GM19043 (cell line): ENCODE measurements around the gene CLASP2.
"Not testable (repeated sequence)": the region's sequence is repeated elsewhere in the genome, so short reads cannot be mapped to it uniquely, and the experiment has no call there.

Experiments used
- ATAC-seq: cut with Tn5 transposase; IDR thresholded peaks from one replicate; pipeline ENCODE4 v1.9.1; 2021; ENCODE audit warnings: low read depth; ENCODE audit not compliant: unreplicated experiment

Gene CLASP2

DNA sequence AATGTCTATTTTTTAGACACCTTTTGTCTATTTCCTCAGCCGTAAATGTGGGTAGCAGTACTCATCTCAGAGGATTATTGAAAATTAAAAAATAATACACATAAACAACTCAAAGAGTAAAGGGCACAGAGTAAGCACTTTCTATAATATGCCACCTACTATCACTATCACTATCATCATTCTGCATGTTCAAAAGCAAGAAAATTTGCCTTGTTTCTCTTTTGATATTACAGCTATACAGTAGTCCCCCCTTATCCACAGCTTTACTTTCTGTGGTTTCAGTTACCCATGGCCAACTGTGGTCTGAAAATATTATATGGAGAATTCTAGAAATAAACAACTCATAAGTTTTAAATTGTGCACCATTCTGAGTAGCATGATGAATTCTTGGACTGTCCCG is 27.7 kb downstream of the CLASP2 start:
- no peak for ATAC-seq

DNA sequence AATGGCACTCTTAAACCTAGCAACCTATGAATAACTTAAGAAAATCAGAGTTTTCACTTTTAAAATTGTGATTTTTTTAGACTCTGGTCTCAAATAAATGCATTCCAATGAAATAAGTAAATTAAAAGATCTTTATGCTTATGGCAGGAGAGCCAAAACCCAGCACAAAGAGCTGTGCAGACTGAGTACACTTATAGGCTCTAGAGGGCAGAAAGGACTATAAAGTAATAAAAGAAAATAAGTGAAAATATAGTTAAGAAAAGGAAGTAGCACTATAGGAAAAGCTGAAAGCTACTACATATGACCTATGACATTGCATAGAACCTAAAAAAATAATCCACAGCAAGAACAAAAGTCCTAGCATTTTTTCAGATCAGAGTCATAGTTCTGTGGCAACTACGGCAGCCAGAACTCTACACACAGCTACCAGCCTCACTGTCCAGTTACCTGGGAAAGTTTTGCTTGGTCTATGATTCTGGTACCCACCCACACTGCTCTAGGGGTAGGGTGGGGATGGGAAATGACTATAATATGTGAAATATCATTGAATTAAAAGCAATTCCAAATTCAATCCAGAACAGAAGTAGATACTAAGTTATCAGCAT is 30.5 kb downstream of the CLASP2 start:
- ATAC-seq = no peak

- ATAC-seq = no peak
Measured at GRCh38 chr3:33682770-33683169, 35.3 kb downstream of the CLASP2 start.

- no peak for ATAC-seq
Measured at GRCh38 chr3:33681667-33682066, 36.4 kb downstream of the CLASP2 start.

- ATAC-seq = no peak
Measured at GRCh38 chr3:33678073-33678472, 40.0 kb downstream of the CLASP2 start.

DNA sequence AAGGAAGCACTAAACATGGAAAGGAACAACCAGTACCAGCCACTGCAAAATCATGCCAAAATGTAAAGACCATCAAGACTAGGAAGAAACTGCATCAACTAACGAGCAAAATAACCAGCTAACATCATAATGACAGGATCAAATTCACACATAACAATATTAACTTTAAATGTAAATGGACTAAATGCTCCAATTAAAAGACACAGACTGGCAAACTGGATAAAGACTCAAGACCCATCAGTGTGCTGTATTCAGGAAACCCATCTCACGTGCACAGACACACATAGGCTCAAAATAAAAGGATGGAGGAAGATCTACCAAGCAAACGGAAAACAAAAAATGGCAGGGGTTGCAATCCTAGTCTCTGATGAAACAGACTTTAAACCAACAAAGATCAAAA is 44.6 kb downstream of the CLASP2 start:
- not testable (repeated sequence) for ATAC-seq

DNA sequence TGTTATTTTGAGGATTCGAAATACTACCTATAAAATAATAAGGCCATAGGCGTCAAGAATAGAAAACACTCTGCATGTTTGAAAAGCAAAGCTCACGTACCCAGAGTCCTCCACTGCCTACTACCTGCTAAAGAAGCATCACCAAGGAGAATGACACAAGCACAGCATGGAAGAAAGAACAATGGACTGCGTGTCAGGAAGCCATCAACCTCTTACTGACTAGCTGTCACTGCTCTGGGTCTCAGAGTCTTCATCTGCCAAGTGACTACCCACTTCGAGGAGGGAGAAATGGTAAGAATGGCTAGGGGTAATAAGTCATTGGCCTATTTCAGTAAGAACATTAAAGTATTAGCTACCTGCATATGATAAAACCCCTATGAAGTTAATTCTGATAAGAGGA is 49.4 kb downstream of the CLASP2 start:
- no peak for ATAC-seq

DNA sequence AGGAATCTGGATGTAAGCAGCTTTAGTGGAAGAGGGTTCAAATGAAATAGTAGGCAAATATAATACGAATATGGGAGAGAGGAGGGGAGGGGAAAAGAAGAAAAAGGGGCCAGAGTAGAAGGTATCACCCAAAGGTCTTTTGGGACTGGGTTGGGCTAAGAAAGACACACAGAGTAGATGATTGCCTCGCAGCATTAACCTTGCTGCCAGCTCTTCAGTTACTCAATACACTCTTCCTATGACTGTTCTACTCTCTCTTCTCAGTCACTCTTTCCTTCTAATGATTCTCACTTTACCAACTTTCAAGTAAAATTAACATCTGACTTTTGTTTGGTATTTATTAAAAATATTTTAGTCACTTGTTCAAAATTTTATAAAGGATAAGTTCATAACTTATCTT is 52.8 kb downstream of the CLASP2 start:
- no peak for ATAC-seq

DNA sequence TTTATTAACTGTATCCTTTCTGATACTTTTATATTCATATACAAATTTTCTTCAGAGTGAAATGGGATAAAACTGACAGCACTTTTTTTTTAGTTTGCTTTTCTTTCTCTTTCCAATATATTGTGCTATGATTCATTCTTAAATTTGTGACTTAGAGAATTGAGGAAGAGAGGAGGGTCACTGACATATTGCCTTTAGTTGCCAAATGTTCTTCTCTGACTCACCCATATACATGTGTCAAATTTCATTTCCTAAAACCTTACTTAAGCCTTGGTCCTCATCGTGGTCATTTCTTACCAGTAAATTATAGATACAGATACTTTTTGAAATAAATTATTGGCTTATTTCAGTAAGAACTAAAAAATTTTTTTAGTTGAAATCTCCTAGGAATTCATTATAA is 53.9 kb downstream of the CLASP2 start:
- ATAC-seq = no peak

GRCh38 chr3:33663042-33663441 is 55.0 kb downstream of the CLASP2 start:
- ATAC-seq = no peak

GRCh38 chr3:33659856-33660434 is 58.1 kb downstream of the CLASP2 start:
- no peak for ATAC-seq

- ATAC-seq = peak; percentile 84
Measured at GRCh38 chr3:33658991-33659848, 58.8 kb downstream of the CLASP2 start.

DNA sequence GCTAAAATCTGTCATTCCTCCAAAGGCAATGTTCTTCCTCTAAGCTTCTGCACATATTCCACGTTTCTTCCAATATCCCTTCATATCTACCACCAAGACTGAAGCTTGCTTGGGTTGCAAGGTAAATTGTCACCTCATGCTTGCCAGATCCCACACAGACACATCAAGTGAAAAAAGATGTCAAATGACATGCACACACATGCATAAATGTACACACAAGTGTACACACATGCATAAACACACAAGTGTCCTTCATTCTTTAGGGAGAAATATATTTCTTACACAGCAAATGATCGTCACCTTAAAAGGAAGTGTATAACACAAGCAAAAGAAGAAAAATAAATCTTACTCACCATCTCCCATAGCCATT is 59.4 kb downstream of the CLASP2 start:
- no peak for ATAC-seq

DNA sequence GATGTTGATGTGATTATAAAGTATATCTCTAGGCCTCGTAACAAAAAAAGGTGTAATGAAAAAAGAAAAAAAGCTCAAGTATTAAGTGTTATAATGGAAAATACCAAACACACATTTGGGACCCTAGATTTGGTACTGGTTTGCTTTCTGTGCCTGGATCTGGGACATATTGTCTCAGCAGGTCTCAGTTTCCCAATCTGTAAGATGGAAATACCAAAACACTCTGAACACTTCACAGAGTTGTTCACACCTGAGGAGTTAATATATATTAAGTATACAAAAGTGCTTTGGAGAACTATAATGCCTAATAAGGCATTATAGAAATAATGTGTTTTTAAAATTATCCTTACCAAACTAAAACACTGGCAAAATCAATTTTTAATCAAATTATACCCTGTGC is 60.0 kb downstream of the CLASP2 start:
- no peak for ATAC-seq

DNA sequence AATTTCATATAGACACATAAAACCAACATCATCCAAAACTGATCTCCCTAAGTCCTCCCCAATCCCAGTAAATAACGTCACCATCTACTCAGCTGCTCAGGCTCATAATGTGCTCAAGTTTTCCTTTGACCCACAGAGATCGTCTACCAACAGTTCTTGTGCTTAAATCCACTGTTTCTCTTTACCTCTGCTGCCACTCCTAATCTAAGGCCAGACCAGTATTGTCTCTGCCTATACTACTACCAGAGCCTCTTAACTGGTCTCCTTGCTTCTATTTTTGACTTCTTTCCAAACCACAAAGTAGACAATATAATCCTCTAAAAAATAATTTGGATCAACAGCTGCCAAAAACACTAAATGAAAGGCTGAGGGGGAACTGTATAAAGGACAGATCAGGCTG is 65.3 kb downstream of the CLASP2 start:
- no peak for ATAC-seq

- ATAC-seq = not testable (repeated sequence)
Measured at GRCh38 chr3:33651101-33651500, 67.0 kb downstream of the CLASP2 start.

DNA sequence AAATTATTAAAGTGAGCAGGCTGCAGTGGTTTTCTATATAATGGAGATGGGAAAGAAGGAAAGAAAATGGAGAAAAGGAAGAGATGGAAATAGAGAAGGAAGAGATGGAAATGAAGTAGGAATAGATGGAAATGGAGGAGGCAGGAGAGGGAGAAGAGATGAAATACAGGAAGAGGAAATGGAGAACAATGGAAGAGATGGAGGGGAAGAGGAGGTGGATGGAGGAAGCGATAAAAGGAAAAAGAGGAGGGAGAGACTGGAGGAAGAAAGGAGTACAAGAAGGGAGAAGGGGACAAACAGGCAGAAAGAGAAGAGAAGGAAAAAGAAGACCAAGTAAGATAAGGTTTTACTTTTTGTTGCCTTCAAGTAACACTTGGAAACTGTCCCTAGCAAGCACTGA is 67.6 kb downstream of the CLASP2 start:
- no peak for ATAC-seq

DNA sequence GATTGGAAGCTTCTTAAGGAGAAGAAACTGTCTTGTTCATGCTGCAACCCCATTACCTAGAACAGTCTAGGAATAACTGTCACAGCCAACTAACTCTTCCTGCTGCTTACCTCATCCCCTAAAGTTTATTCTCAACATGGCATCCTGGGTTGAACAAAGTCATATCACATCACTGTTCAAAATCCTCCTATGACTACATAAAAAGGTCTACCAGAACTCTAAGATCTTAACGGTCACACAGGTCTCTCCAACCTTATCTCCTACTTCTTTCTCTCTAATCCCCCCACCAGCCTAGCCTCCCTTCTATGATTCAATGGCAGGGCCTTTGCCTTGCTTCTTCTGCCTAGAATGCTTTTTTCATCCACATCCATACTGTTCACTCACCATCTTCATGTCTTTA is 69.3 kb downstream of the CLASP2 start:
- ATAC-seq = no peak

GRCh38 chr3:33646406-33646805 is 71.6 kb downstream of the CLASP2 start:
- ATAC-seq = no peak

- no peak for ATAC-seq
Measured at GRCh38 chr3:33645060-33645647, 72.9 kb downstream of the CLASP2 start.

DNA sequence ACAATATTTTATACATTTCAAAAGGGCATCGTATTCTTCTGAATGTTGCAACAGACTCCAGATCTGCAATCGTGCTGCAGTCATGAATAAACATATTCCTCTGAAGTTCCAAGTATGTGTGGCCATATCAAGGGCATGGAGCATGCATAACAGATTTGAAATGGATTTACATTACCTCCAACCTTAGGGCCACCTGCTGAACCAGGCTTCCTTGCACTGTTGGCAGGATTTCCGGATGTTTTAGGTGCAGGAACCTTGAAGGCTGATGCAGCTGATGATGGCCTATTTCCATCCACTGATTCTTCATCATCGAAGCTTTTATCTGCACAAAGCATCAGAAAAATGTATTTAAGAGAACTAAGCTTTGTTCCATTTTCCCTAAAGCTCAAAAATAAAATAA is 73.5 kb downstream of the CLASP2 start:
- no peak for ATAC-seq

DNA sequence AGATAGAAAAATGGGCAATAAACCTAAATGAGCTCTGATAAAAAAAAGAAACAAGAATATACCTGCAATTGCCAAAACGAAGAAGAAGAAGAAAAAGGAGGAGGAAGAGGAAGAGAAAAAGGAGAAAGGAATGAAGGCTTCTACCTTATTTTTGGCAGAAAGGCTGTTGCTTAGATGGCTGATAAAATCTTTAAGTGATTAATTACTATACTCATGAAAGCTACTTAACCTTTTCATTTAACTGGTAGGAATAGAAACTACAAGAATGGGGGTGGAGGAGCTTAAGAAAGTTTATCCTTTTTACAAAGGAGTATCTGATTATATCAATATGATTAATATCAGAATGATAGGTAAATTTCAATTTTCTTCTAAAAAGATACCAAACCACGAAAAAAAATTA is 75.2 kb downstream of the CLASP2 start:
- no peak for ATAC-seq
